Measurements from ENCODE around the gene LMO4.

DNA sequence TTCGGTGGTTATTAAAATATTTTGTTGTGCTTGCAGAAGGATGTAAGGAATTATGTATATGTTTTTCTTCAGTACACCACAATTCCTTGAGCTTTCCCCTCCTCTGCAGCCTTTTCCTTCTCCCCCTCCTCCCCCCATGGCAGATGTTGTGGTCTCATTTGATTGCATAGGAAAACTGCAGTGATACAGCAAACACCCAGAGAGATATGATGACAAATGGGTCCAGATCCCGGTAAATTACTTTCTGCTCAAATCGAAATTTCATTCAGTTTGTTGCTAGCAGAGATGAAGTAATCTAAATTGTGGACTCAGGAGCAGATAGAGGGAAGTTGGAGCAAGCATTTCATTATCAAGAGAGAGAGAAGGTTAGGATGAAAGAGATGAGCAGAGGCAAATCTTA is 9.9 kb downstream of the LMO4 start:
- TF ChIP-seq, protein P1, sequence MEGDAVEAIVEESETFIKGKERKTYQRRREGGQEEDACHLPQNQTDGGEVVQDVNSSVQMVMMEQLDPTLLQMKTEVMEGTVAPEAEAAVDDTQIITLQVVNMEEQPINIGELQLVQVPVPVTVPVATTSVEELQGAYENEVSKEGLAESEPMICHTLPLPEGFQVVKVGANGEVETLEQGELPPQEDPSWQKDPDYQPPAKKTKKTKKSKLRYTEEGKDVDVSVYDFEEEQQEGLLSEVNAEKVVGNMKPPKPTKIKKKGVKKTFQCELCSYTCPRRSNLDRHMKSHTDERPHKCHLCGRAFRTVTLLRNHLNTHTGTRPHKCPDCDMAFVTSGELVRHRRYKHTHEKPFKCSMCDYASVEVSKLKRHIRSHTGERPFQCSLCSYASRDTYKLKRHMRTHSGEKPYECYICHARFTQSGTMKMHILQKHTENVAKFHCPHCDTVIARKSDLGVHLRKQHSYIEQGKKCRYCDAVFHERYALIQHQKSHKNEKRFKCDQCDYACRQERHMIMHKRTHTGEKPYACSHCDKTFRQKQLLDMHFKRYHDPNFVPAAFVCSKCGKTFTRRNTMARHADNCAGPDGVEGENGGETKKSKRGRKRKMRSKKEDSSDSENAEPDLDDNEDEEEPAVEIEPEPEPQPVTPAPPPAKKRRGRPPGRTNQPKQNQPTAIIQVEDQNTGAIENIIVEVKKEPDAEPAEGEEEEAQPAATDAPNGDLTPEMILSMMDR (IDR thresholded peaks at IDR 0.05; ENCODE audit: low read length) = no peak
- TF ChIP-seq EZH2 (optimal IDR thresholded peaks at IDR 0.05; ENCODE audit: low read depth, low read length) (no peak), EZH2phosphoT487 (IDR thresholded peaks at IDR 0.05; ENCODE audit: low read length) (no peak)

Data from MM.1S (cell line).